ENCODE measurements around the gene MRPL23.

DNA sequence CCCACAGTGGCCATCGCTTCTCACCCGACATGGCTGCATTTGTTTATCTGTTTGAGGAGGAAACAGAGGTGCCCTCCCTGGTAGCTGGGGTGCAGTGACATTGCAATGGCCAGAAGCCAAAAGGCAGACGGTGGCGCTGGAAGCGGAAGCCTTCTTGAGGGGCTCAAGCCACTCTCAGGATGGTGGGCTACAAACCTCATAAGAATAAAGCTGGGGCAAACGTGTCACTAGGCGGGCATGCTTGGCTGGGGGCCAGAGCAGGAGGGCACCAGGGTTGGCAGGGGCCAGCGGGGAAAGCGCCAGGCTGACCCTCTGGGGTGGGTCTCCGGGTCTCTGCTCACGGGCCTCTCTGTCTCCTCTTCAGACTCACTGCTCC, 15.0 kb upstream of the MRPL23 start:
- TF ChIP-seq NFYB (IDR thresholded peaks at IDR 0.05; ENCODE audit: extremely low read depth, insufficient read length) (no peak), EZH2 (IDR thresholded peaks at IDR 0.05; ENCODE audit: borderline replicate concordance, low read depth, low read length) (no peak), HNRNPL (IDR thresholded peaks at IDR 0.05; ENCODE audit: low read depth, low read length) (no peak), POLR2AphosphoS5 (IDR thresholded peaks at IDR 0.05; ENCODE audit: control insufficient read depth, insufficient read depth, low read depth, low read length) (no peak), SRF (CRISPR knock-in tag; IDR thresholded peaks at IDR 0.05) (no peak), ZFP36 (IDR thresholded peaks at IDR 0.05; ENCODE audit: low read depth, low read length, partially characterized antibody) (no peak), SRSF9 (IDR thresholded peaks at IDR 0.05; ENCODE audit: borderline replicate concordance, low read depth, low read length) (no peak), ATF1 (CRISPR knock-in tag; IDR thresholded peaks at IDR 0.05) (no peak), ATF1 (tag; IDR thresholded peaks at IDR 0.05) (no peak), CBFB (CRISPR knock-in tag; IDR thresholded peaks at IDR 0.05) (no peak)
- TF ChIP-seq, protein P1, sequence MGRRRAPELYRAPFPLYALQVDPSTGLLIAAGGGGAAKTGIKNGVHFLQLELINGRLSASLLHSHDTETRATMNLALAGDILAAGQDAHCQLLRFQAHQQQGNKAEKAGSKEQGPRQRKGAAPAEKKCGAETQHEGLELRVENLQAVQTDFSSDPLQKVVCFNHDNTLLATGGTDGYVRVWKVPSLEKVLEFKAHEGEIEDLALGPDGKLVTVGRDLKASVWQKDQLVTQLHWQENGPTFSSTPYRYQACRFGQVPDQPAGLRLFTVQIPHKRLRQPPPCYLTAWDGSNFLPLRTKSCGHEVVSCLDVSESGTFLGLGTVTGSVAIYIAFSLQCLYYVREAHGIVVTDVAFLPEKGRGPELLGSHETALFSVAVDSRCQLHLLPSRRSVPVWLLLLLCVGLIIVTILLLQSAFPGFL (CRISPR knock-in tag; IDR thresholded peaks at IDR 0.05), result no peak
- TF ChIP-seq, protein P2, sequence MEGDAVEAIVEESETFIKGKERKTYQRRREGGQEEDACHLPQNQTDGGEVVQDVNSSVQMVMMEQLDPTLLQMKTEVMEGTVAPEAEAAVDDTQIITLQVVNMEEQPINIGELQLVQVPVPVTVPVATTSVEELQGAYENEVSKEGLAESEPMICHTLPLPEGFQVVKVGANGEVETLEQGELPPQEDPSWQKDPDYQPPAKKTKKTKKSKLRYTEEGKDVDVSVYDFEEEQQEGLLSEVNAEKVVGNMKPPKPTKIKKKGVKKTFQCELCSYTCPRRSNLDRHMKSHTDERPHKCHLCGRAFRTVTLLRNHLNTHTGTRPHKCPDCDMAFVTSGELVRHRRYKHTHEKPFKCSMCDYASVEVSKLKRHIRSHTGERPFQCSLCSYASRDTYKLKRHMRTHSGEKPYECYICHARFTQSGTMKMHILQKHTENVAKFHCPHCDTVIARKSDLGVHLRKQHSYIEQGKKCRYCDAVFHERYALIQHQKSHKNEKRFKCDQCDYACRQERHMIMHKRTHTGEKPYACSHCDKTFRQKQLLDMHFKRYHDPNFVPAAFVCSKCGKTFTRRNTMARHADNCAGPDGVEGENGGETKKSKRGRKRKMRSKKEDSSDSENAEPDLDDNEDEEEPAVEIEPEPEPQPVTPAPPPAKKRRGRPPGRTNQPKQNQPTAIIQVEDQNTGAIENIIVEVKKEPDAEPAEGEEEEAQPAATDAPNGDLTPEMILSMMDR (IDR thresholded peaks at IDR 0.05 in 2 of 3, conservative IDR thresholded peaks at IDR 0.05 in 1 of 3; ENCODE audit: insufficient read depth in 2 of 3, low read depth in 1 of 3, low read length in 3 of 3), result no peak
- TF ChIP-seq, protein P3, sequence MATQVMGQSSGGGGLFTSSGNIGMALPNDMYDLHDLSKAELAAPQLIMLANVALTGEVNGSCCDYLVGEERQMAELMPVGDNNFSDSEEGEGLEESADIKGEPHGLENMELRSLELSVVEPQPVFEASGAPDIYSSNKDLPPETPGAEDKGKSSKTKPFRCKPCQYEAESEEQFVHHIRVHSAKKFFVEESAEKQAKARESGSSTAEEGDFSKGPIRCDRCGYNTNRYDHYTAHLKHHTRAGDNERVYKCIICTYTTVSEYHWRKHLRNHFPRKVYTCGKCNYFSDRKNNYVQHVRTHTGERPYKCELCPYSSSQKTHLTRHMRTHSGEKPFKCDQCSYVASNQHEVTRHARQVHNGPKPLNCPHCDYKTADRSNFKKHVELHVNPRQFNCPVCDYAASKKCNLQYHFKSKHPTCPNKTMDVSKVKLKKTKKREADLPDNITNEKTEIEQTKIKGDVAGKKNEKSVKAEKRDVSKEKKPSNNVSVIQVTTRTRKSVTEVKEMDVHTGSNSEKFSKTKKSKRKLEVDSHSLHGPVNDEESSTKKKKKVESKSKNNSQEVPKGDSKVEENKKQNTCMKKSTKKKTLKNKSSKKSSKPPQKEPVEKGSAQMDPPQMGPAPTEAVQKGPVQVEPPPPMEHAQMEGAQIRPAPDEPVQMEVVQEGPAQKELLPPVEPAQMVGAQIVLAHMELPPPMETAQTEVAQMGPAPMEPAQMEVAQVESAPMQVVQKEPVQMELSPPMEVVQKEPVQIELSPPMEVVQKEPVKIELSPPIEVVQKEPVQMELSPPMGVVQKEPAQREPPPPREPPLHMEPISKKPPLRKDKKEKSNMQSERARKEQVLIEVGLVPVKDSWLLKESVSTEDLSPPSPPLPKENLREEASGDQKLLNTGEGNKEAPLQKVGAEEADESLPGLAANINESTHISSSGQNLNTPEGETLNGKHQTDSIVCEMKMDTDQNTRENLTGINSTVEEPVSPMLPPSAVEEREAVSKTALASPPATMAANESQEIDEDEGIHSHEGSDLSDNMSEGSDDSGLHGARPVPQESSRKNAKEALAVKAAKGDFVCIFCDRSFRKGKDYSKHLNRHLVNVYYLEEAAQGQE (IDR thresholded peaks at IDR 0.05; ENCODE audit: borderline replicate concordance), result no peak
- TF ChIP-seq, protein P3 (CRISPR knock-in tag; IDR thresholded peaks at IDR 0.05; ENCODE audit: low read depth), result no peak

All from K562 (cell line).